Hepatocyte (in vitro differentiated cells): Measurements from ENCODE around the gene LIPC. TPM values are rescaled to one million over a fixed set of nuclear protein-coding genes. Genes with fewer than 3 reads are reported as not detected.

Source experiments
- DNase-seq: peaks from one replicate; pipeline ENCODE4 v3.0.0-alpha.2; 2016; ENCODE audit warnings: low spot score
- H2AFZ ChIP-seq: fragments of 200-600 bp; sonication (generic); 2 replicates; pipeline ENCODE4 v1.6.0; 2016; ENCODE audit warnings: antibody characterized with exemption, mild to moderate bottlenecking
- H3K27ac ChIP-seq: fragments of 200-600 bp; sonication (generic); 2 replicates; pipeline ENCODE4 v1.5.1; 2016; ENCODE audit warnings: mild to moderate bottlenecking
- H3K27me3 ChIP-seq: fragments of 200-600 bp; sonication (generic); 2 replicates; pipeline ENCODE4 v1.6.1; 2016
- H3K36me3 ChIP-seq: fragments of 200-600 bp; sonication (generic); replicated peaks from 2 replicates; pipeline ENCODE4 v1.5.1; 2016; ENCODE audit warnings: low read depth; ENCODE audit not compliant: insufficient read depth
- H3K4me1 ChIP-seq: fragments of 200-600 bp; sonication (generic); 2 replicates; pipeline ENCODE4 v1.5.1; 2016; ENCODE audit warnings: mild to moderate bottlenecking, moderate library complexity; ENCODE audit not compliant: insufficient read depth
- H3K4me2 ChIP-seq: fragments of 200-600 bp; sonication (generic); 2 replicates; pipeline ENCODE4 v1.6.0; 2016
- H3K4me3 ChIP-seq: fragments of 200-600 bp; sonication (generic); 2 replicates; pipeline ENCODE4 v1.5.1; 2016; ENCODE audit warnings: mild to moderate bottlenecking
- H3K79me2 ChIP-seq: fragments of 200-600 bp; sonication (generic); 2 replicates; pipeline ENCODE4 v1.6.0; 2017; ENCODE audit warnings: mild to moderate bottlenecking
- H3K9me2 ChIP-seq: fragments of 200-600 bp; sonication (generic); replicated peaks from 2 replicates; pipeline ENCODE4 v1.6.0; 2017; ENCODE audit warnings: mild to moderate bottlenecking; ENCODE audit not compliant: insufficient read depth
- H3K9me3 ChIP-seq: fragments of 200-600 bp; sonication (generic); 2 replicates; pipeline ENCODE4 v1.5.1; 2016; ENCODE audit warnings: low read depth, mild to moderate bottlenecking
- H4K20me1 ChIP-seq: fragments of 200-600 bp; sonication (generic); 2 replicates; pipeline ENCODE4 v1.6.0; 2016; ENCODE audit warnings: mild to moderate bottlenecking; ENCODE audit not compliant: insufficient read depth, poor library complexity, severe bottlenecking
- EZH2 ChIP-seq: fragments of 200-600 bp; sonication (generic); IDR thresholded peaks from 2 replicates; pipeline ENCODE4 v1.6.1; 2016; ENCODE audit warnings: antibody characterized with exemption, mild to moderate bottlenecking, borderline replicate concordance
- EZH2phosphoT487 ChIP-seq: fragments of 200-600 bp; sonication (generic); IDR thresholded peaks from one replicate; pipeline ENCODE4 v1.6.1; 2018; ENCODE audit warnings: antibody characterized with exemption, mild to moderate bottlenecking, low read depth, moderate library complexity; ENCODE audit not compliant: unreplicated experiment, severe bottlenecking
- WGBS: methylation state at CpG from one replicate; pipeline ENCODE4 v1.1.6; 2016; ENCODE audit warnings: low lambda C conversion rate; ENCODE audit errors: missing lambda C conversion rate; 5-methylcytosine and 5-hydroxymethylcytosine counted together
- polyA plus RNA-seq: library from polyadenylated mRNA; unstranded; fragments of >200 nt; fragmentation: Nextera tagmentation; extraction: Ambion mirVana; gene quantifications from 2 replicates; pipeline ENCODE4 v1.2.1, GENCODE V29; 2016
- total RNA-seq: library from RNA; depleted of rRNA; stranded (reverse); fragments of >200 nt; gene quantifications from 2 replicates; pipeline ENCODE4 v1.2.3, GENCODE V29; 2014
- TF ChIP-seq, protein P1 (sequence below): fragments of 200-600 bp; sonication (generic); IDR thresholded peaks from 2 replicates; pipeline ENCODE4 v1.5.1; 2016; ENCODE audit warnings: antibody characterized with exemption, mild to moderate bottlenecking; ENCODE audit not compliant: poor library complexity

LIPC gene
- total and polyA plus RNA-seq, 2 experiments from 2014 or later, result 37.0 to 64.8 TPM

GRCh38 chr15:58520464-58520863, 88.7 kb downstream of the LIPC start:
- H3K9me2 ChIP-seq, result no peaks in the 10 kb centered on the region
- no peaks in the 10 kb centered on the region for H3K9me3 ChIP-seq
- H3K4me1 ChIP-seq, result peaks cover 4% of the 10 kb centered on the region
- TF ChIP-seq, protein P1, sequence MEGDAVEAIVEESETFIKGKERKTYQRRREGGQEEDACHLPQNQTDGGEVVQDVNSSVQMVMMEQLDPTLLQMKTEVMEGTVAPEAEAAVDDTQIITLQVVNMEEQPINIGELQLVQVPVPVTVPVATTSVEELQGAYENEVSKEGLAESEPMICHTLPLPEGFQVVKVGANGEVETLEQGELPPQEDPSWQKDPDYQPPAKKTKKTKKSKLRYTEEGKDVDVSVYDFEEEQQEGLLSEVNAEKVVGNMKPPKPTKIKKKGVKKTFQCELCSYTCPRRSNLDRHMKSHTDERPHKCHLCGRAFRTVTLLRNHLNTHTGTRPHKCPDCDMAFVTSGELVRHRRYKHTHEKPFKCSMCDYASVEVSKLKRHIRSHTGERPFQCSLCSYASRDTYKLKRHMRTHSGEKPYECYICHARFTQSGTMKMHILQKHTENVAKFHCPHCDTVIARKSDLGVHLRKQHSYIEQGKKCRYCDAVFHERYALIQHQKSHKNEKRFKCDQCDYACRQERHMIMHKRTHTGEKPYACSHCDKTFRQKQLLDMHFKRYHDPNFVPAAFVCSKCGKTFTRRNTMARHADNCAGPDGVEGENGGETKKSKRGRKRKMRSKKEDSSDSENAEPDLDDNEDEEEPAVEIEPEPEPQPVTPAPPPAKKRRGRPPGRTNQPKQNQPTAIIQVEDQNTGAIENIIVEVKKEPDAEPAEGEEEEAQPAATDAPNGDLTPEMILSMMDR, result no peak
- TF ChIP-seq EZH2 (no peak), EZH2phosphoT487 (no peak)
- H3K4me2 ChIP-seq, result no peak overlapping the region
- no peak for DNase-seq
- H3K27ac ChIP-seq, result peak overlapping the region; percentile 21
- no peaks in the 10 kb centered on the region for H3K79me2 ChIP-seq
- H2AFZ ChIP-seq, result no peak overlapping the region
- H3K27me3 ChIP-seq, result no peaks in the 10 kb centered on the region
- WGBS, result 69% methylated on average over 9 of the region's 9 CpGs
- no peaks in the 10 kb centered on the region for H3K36me3 ChIP-seq
- H3K4me3 ChIP-seq, result no peak overlapping the region
- H4K20me1 ChIP-seq, result no peaks in the 10 kb centered on the region

DNA sequence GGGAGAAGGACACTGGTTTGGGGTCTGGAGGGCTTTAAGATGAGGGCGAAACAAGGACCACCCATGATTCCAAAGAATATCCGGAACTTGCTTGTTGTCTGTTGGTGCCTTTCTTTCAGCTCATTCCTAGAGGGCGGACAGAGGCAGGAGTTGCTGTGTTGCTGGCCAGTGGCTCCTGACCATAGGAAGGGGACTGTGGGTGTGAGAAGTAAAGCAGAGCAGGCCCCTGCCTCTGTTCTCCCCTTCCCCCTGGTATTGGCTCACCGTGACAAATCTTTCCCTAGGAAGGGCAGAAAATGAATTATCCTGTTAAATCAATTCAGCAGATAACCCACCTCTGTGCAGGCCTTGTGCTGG, 89.1 kb downstream of the LIPC start:
- no peak overlapping the region for H3K4me2 ChIP-seq
- H3K79me2 ChIP-seq, result no peaks in the 10 kb centered on the region
- no peaks in the 10 kb centered on the region for H3K9me3 ChIP-seq
- 75% methylated on average over 4 of the region's 4 CpGs for WGBS
- no peaks in the 10 kb centered on the region for H3K27me3 ChIP-seq
- H3K4me1 ChIP-seq, result peaks cover 4% of the 10 kb centered on the region
- TF ChIP-seq, protein P1, result no peak
- TF ChIP-seq EZH2phosphoT487 (no peak), EZH2 (no peak)
- H3K4me3 ChIP-seq, result no peak overlapping the region
- H3K27ac ChIP-seq, result peak overlapping the region; percentile 21
- no peaks in the 10 kb centered on the region for H4K20me1 ChIP-seq
- DNase-seq, result no peak
- H3K36me3 ChIP-seq, result no peaks in the 10 kb centered on the region
- no peaks in the 10 kb centered on the region for H3K9me2 ChIP-seq
- no peak overlapping the region for H2AFZ ChIP-seq

DNA sequence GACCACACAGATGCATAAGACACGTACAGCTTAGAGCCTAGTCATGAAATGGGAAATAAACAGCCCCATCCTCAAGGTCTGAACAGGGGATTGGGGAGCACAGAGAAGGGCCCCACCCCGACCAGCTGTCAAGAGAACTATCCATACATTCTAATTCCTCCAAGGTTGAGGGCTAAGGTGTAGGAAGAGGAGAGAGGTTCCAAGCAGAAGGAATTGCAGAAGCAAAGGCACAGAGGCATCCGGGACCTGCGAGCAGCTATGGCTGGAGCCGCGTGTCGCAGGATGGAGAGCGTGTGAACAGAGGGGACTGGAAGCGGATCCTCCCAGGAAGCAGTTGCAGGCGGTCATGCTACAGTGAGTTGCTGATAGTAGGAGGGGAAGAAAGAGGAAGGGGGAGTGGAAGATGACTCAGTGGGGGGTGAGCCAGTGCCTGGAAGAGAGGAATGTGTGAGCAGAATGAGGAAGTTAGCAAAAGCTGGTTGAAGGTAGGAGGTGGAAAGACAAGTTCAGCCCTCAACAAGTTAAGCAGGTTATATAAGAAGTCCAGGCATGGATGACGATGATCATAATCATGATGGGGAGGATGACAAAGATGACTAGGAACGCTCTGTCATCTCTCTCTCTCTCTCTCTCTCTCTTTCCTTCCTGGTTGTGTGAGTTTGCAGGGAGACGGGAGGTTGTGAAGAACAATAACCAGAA, 89.7 kb downstream of the LIPC start:
- Histone ChIP-seq H4K20me1 (no peaks in the 10 kb centered on the region), H3K9me2 (no peaks in the 10 kb centered on the region), H3K27me3 (no peaks in the 10 kb centered on the region), H3K4me2 (no peak overlapping the region), H3K79me2 (no peaks in the 10 kb centered on the region), H3K27ac (peak overlapping the region; percentile 21), H3K4me3 (no peak overlapping the region), H3K9me3 (no peaks in the 10 kb centered on the region), H3K4me1 (peaks cover 4% of the 10 kb centered on the region), H3K36me3 (no peaks in the 10 kb centered on the region), H2AFZ (no peak overlapping the region)
- peak; percentile 73 for DNase-seq
- TF ChIP-seq EZH2 (no peak), EZH2phosphoT487 (no peak)
- TF ChIP-seq, protein P1, result no peak
- WGBS, result 75% methylated on average over 13 of the region's 13 CpGs
